Stimulated activated CD8-positive, alpha-beta memory T cell treated with anti-CD3 and anti-CD28 coated beads, Interleukin-2, amount 100 ng/mL, for 1 hour (primary cell): ENCODE data around the gene LGR5.

ENCODE experiments used
- DNase-seq, 2 donors: peaks; one replicate each; pipeline ENCODE4 v3.0.0-alpha.2; 2020; ENCODE audit warnings: low read depth in 2 of 2

Gene LGR5

DNA sequence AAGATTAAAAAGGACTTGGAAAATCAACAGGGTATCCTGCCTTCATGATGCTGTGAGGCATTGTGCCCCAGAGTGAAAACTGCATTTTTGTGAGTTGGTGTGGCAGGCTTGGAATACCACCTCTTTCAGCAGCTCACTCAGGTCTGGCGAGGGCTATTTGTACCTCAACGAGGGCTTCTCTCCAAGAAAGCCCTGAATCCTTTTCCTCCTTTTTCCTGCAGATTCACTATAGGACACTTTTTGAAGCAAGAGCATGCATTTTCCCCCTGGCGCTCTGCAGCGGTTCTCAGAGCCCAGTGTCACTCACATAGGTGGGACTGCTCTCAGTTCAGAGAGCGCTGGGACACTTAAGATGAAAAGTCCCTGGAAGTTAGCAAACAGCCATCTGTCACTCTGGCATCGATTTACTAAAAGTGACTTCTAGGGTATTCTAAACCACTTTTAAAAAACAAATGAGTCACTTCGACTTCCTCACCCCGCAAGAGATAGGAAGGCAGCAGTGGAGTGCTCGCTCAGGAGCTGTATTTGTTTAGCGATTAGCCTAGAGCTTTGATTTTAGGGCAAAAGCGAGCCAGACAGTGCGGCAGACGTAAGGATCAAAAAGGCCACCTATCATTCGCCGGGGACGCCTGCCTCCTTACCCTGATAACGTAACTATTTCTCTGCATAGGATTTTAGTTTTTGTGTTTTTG, 782 bp upstream of the LGR5 start:
- DNase-seq = no peak

DNA sequence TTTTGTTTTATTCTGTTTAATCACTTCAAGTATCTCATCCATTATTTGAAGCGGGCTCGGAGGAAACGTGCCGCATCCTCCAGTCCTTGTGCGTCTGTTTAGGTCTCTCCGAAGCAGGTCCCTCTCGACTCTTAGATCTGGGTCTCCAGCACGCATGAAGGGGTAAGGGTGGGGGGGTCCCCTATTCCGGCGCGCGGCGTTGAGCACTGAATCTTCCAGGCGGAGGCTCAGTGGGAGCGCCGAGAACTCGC, 311 bp upstream of the LGR5 start:
- no peak for DNase-seq

- DNase-seq = no peak
These were observed 756 bp downstream of the LGR5 start for GRCh38 chr12:71440345-71440762.

DNA sequence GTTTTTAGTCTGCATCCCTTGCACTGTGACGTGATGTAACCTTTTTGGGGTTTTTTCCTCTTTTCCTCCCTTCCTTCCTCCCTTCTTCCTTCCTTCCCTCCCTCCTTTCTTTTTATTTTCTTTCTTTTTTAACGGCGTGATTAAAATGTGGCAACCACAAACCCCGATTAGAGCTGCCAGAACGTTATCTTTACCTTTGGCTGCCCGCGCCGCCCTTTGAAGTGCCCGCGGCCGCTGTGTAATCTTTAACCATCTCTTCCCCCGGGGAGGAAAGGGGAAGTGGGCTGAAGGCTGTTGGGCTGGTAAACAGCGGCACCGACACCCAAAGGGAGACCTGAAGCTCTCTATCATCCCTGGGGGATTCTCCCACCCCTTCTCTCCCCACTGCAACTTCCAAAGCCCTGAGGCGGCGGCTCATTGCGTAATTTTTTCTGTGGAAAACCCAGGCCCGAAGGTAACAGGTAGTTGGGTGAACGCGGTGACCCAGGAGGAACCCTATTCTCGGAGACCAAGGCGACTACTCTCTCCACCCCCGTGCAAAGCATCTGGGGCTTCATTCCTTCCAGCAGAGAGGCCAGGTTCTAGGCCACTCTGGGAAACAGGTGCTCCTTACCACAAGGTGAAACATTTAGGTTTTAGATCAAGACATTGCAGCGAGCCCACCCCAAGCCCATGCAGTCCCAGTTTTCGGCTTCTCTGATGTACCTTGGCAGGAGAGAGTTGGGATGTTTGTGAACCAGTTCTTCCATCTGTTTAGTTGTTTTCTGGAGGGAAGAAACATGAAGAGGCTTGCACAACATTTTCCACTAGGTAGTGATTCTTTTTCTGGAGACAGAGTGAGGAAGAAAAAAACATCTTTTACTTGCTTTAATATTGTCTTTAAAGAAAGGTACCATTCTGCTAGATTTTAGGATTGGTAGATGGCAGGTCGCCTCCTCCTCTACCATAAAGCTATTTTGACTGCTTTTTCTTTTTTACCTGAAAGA, 1.5 kb downstream of the LGR5 start:
- DNase-seq = no peak

- DNase-seq = no peak
These were observed 2.4 kb downstream of the LGR5 start for GRCh38 chr12:71441836-71442566.

GRCh38 chr12:71442567-71442931, 3.0 kb downstream of the LGR5 start:
- DNase-seq = no peak

DNA sequence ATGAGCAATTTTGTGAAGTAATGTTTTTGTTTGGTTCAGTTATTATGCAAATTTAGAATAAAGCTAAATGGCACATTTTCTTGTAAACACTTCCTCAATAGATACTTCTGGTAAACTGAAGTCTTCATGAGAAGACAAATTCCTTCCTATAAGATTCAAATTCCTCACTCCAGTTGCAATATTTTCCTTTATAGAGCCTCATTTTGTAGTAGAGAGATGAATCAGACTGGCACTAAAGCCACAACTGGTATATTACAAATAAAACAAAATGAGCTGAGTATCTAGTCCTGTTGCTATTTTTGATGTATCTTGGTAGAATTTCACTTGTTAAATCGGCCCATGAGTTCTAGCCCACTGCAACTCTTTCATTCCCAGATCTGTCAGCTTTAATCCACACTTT, 5.5 kb downstream of the LGR5 start:
- no peak for DNase-seq

- DNase-seq = no peak
These were observed 8.1 kb downstream of the LGR5 start for GRCh38 chr12:71447691-71448132.

- DNase-seq = no peak
These were observed 8.6 kb downstream of the LGR5 start for GRCh38 chr12:71448150-71448581.

DNA sequence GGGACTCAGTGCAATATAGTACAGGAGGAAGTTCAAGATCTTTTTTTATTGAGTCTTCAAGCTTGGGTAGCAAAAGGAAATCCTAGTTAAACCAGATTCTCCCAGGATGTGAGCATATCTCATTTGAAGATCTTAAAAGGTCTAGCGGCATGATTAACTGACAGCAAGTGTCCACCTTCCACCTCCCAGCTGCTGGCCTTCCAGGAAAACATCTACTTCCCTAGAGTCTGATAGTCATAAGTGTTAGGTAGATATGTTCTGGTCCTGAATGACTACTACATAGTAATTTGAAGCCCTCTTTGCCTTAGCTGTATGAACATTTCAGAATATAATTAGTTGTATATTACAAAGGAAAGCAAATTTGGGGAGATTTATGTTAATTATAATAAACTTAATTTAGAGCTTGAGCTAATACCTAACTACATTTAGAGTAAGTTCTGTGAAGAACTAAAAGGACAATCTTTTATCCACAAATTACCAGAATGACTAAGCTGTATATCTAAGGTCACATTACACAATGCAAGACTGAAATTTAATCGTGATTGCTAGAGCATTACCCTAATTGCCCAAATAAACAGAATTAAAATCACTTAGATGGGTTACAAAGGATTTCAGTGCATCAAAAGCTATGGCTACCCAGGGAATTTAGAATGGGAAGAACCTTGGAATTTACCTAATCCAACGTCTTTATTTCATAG, 9.9 kb downstream of the LGR5 start:
- no peak for DNase-seq

DNA sequence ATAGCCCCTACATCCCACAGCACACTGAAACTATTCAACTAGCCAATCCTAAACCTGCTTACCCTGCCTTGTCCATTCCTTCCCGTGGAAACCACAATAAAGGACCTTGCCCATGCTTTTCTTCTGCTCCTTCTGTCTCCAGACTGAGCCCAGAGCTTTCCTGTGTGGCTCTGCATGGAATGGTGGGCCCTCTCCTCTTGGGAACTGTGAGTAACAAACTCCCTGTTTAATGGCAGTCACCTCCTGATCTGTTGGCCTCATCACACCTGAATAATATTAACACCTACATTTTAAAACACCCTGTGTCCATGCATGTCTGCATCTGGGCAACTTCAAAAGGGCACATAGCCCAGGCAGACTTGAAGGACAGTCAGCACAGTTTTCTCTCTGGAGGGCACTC, 12.4 kb downstream of the LGR5 start:
- no peak for DNase-seq

GRCh38 chr12:71455028-71455737, 15.6 kb downstream of the LGR5 start:
- no peak for DNase-seq

DNA sequence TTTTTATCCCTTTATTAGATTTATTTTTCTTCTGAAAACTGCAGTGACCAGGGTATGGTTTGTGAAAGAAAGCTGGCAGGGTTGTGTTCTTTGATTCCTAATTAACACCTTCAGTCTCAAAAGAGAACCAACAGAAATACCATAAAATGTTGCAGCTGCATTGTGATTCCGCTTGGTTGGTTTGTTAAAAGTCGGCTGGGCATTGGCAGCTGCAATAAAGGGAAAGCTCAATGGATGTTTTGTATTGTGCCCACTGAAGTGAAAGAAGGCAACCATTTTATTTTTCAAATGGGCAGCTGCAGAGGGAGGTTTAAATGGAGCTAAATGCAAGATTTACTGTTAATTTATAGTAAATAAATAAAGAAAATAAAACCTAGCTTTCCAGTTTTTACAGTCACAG, 16.7 kb downstream of the LGR5 start:
- no peak for DNase-seq

DNA sequence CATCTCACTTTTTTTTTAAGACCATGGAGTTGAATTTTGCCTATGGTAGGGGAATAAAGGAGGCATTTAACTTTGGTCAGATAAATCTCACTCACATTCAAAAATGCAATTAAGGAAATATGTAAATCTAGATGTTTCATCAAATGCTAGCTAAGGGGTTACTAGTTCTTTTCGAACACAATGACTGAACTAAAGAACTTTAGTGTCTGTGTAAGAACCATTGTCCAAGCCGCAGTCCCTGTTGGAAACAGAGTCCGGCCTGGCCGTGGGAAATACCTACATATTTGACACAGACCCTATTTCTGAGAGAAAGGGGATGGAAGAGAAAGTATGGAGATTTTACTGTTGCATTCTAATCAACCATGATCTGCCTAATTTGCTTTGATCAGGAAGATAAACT, 17.4 kb downstream of the LGR5 start:
- no peak for DNase-seq

GRCh38 chr12:71460318-71460717, 20.7 kb downstream of the LGR5 start:
- no peak for DNase-seq

DNA sequence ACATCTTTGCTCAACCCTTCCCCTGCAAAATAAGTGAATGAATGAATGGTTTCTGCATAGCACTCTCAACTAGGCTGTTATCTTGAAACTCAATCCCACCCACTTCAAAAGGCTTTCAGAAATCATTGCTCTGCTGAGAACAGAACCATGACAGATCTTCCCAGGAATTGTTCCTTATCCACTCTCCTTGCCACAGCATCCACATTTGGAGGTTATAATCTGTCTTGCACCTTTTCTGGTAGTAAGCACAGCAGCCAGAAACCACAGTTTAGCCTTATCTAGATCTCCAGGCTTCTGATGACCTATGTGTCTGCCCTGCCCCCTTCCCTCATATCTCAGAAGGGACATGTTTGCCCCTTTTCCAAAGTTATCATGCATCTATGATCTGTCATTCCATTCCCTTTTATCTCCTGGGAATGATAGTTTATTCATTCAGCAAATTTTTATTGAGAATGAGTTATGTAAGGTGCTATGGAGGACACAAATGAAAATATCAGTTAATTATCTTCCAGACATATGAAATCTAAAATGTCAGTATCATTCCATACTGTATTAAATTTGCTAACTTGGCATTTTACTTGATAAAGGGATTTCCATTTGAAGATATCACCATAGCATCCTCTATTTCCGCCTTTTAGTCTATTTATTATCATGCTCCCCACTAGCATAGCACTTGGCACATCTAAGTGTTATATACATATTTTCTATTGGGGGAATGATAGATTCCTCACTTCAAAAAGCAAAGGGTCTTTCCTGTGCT, 21.4 kb downstream of the LGR5 start:
- no peak for DNase-seq

DNA sequence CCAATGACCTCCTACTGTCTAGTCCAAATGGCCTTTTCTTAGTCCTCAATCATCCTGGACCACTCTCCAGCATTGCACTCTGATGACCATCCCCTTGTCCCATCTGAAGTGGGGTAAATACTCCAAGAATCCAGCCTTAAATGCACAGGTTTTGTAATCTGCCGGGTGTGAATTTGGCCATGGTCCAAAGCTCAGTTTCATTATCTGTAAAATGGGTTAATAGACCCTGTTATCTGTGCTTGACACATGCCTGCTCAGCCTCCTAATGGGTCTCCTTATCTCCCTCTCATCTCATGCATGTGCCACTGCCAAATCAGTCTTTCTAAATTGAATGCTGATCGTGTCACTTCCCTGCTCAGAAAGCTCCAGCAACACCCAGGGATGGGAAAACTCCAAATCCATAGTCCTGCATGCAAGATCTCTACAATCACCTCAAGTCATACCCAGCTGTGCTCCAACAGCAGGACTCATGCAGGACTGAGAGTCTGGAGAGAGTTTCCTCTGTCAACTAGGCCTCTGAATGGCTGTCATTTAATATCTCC, 22.3 kb downstream of the LGR5 start:
- no peak for DNase-seq

DNA sequence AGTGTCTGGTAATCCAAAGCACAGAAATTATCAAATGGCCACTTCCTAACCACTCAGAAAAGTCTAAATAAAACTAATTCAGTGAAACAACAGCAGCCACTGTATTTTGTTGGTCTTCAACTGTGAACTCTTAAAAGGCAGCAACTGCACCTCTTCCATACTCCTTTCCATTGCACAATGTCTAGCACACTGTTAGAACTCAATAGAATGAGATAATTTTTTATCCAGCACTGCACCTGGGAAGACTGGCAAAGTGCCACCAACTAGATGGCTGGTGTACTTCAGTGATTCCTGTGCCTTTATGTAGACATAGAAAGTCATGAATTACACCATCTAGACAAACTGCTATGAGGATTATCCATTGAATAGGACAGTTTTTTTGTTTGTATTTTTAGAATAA, 26.2 kb downstream of the LGR5 start:
- no peak for DNase-seq

DNA sequence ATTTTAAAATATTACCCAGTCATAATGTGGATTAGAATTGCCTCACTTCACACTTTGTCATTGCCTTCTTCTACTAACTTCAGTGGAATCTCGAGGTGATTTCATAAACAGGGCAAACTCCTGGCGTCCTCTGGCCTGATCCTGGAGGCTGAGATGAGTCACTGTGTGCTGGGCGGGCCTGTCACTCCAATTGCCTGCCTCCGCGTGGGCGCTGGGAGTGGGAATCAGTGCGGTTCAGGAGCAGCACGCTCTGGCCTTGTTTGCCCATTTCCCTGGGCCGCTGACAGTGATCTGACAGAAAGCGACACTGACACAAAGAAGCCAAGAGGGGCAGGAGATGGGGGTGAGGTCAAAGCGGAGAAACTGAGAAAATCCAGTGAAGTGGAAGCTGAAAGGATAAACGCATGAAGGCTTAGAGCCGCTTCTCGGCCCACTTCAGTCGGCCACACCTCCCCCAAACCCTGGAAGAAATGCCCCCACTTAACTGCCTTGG, 29.7 kb downstream of the LGR5 start:
- DNase-seq = no peak

DNA sequence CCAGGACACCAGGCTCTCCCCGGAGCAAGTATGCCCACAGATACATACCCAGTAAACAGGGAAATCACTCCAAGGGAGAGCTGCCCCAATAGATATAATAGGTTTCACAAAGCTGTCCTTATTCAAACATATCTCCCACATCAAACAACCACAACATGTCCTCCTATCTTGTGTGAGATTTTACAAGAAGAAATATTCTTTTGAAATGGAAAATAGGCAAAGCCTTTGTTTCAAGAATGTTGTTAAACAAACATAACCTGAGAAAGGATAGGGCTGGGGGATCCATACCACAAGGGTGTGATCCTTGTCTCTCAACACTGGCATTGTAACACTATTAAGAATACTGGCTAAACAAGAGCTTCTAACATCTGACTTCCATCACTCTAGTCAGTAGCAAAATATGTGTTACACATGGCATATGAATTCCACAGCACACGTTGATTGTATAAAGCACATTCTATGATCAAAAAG, 32.9 kb downstream of the LGR5 start:
- no peak for DNase-seq
